Adrenal gland (tissue), 5 donors: ENCODE data around the gene CNTN5.

Experiments used
- CTCF ChIP-seq, 6 experiments: fragments of 450-650 bp in 4 of 6; fragments of 200-600 bp in 2 of 6; sonication (generic) in 1 of 6; IDR thresholded peaks; 1 replicate in 5 of 6; 2 replicates in 1 of 6; pipeline versions ENCODE4 v1.5.1 to v1.8.0; 2016 to 2021; ENCODE audit warnings: antibody characterized with exemption in 6 of 6, mild to moderate bottlenecking in 2 of 6, moderate library complexity in 1 of 6
- POLR2A ChIP-seq, 2 donors: fragments of 450-650 bp; IDR thresholded peaks; one replicate each; pipeline ENCODE4 v1.6.1; 2017; ENCODE audit warnings: antibody characterized with exemption in 2 of 2, mild to moderate bottlenecking in 2 of 2, moderate library complexity in 1 of 2
- donor health status: DM: no; HTN: no; CAD: no.

DNA sequence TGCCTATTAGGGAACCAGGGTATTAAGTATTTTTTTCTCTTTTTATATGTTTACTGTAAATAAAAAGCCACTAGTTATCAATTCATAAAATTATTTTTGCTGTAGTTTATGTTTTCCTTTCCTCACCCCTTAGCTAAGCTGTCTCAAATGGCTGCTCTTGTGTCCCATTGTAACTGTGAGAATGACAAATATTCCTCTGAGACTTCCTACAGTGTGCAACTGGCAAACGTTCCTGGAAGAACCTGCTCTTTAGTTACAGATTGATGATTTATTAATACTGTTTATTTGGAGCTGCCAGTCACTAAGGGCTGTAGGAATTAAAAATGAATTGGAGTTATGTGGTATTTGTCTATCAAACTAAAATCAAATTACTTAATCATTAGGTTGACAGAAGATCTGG lies 990.9 kb downstream of the CNTN5 start:
- no peak for TF ChIP-seq CTCF (IDR thresholded peaks at IDR 0.05)
- no peak for TF ChIP-seq POLR2A (IDR thresholded peaks at IDR 0.05)
